OCI-M2 (cell line): ENCODE measurements around the gene SDR9C7.
A peak's percentile ranks its signal among the peaks of the same experiment; 100 is the strongest.
"Not testable (repeated sequence)": the region's sequence is repeated elsewhere in the genome, so short reads cannot be mapped to it uniquely, and the experiment has no call there.

Experiments
- DNase-seq: peaks from one replicate; lab custom pipeline; 2025; ENCODE audit not compliant: unreplicated experiment; lab: John Stamatoyannopoulos, UW

SDR9C7 gene

DNA sequence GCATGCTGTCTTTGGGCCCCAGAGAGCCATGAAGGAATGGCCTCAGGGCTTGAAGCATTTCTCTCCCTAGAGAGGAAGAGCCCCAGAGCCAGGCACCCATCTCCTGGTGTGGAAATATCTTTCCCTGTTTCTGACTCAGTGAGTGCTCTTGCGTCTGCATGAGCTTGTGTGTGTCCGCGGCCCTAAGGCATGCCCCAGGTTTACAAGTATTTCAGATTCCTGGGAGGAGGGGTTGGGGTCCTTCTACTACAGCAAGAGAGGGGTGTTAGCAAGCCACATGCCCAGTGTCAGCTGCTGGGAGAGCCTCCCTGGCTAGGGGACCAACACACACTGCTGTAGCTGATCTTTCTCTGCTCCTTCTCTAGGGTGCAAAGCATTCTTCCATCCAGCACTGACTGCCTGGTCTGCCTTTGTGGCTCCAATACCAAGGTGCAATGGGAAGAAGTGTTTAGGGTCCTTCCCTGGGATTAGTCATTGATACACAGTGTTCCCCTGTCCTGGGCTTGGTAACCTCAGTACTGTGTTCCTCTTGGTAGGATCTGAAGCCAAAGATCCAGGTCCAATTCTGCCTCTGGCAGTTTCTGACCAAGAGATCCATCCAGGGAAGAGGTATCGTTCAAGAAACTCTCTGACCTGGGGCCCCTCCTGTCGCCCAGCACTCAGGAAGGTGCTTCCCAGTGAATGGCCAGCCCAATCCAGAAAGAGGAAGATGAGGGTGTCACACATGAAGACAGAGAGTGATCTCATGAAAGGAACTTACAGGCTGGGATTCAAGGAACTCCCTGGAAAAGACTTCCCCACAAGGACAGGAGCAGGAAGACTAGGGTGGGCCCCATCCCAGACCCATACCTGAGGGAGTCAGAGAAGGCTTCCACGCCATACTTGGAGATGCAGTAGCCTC lies 20.1 kb upstream of the SDR9C7 start:
- DNase-seq: no peak

- DNase-seq: no peak
These were observed 19.1 kb upstream of the SDR9C7 start for GRCh38 chr12:56953314-56953713.

GRCh38 chr12:56951582-56952339 lies 17.6 kb upstream of the SDR9C7 start:
- no peak for DNase-seq

DNA sequence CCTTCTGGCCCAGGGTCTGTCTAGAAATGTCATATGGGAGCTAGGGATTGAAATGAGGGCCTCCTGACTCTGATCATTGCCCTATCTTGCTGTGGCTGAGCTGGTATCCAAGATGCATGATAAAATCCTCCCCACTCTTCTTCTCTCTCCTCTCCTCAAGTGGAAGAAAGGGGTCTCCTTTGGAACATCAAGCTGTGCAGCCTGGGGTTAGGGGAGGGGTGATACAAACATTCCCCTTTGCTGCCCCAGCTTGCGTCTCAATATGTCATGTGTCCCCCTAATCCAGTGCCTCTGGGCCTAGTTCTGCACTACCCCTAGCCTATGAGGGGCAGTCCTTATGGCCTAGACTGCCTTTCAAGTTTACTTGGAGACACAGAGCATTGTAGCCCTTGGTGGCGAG lies 14.7 kb upstream of the SDR9C7 start:
- DNase-seq: no peak

DNA sequence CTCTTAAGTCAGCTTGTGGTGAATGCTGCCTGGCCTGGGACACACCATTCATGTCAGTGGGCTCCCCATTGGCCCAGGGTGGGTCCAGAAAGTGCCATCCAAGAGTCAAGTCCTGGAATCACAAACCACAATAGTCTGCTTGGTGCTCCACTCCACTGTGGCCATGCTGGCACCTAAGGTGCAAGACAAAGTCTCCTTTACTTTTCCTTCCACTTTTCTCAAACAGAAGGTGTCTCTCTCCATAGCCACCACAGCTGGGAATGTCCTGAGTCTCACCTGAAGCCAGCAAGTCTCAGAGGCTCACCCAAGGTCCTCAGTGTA lies 14.2 kb upstream of the SDR9C7 start:
- no peak for DNase-seq

DNA sequence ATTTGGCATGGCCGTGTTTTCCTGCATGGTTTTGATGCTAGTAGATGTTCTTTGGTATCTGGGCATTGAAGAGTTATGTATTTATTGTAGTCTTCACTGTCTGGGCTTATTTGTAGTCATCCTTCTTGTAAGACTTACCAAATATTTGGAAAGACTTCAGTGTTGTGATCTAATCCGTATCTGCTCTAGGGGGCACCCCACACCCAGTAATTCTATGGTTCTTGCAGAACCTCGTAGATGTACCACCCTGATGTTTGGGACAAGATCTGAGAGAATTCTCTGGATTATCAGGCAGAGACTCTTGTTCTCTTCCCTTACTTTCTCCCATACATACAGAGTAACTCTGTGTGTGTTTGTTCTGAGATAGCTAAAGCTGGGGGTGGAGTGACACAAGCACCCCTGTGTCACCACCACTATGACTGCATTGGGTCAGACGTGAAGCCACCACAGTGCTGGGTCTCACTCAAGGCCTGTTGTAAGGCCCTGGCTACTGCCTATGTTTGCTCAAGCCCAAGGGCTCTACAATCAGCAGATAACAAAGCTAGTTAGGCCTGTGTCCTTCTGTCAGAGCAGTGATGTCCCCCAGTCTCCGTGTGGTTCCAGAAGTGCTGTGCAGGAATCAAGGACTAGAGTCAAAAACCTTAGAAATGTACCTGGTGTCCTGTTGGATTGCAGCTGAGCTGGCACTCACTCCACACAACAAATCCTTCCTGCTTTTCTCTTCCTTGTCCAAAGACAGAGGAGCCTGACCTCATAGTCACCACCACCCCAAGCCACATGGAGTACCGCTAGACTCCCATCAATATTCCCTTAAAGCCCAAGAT lies 13.6 kb upstream of the SDR9C7 start:
- DNase-seq: no peak

DNA sequence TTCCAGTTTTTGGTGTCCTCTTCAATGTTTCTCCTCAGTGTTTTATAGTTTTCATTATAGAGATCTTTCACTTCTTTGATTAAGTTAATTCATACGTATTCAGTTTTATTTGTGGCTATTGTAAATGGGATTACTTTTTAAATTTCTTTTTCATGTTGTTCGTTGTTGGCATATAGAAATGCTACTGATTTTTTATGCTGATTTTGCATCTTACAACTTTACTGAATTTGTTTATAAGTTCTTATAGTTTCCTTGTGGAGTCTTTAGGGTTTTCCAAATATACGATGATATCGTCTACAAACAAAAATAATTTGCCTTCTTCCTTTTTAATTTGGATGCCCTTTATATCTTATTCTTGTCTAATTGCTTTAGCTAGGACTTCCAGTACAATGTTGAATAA lies 9.7 kb upstream of the SDR9C7 start:
- DNase-seq: no peak

- not testable (repeated sequence) for DNase-seq
These were observed 9.2 kb upstream of the SDR9C7 start for GRCh38 chr12:56943374-56943773.

DNA sequence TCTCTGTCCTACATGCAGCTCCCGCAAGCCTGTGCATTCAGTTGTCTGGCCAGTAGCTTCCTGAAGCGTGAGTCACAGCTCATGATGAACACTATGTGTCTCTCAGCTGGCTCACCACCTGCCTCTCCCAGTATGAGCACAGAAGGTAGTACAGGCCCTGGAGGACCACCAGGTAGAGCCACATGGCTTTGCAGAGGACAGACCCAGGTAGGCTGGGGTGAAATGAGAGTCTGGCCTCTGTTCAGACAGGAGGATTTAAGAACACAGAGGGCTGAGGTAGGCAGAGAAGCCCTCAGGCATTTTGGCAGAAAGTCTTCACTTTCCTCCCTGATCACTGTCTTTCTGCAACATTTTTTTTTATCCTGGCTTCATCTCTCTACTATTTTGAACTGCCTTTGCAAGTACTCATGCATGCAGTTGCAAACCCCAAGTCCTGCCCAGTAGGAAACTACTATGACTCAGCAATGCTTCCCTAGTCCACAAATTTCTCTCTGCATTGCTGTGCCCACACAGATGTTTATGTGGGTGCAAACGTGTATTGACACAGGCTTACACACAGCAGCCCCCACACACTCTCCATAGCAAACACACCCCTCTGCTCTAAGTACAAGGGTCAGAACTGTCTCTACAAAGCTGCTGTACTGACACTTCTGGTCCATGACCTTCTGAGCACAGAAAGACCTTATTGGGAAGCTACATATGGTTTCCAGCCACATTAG lies 7.2 kb upstream of the SDR9C7 start:
- no peak for DNase-seq

- DNase-seq: not testable (repeated sequence)
These were observed 6.7 kb upstream of the SDR9C7 start for GRCh38 chr12:56940942-56941298.

DNA sequence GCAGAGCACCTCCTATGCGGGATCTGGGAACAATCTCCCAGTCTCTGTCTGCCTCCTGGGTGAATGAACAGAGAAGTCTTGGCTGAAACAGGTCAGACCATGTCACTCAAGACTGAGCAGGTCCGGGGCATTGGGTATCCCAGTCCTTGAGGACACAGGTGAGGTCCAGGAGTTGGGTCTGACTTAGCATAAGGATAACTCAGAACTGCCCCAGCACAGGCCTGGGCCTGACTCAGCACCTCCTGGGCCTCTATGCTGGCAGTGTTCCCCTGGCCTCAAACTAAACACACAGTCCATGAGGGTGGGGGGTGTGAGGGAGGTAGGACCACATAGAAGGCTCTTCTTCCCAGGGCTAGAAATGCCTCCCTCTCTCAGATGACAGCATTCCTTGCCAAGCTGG lies 1.5 kb upstream of the SDR9C7 start:
- DNase-seq: no peak

GRCh38 chr12:56935157-56935556 lies 949 bp upstream of the SDR9C7 start:
- no peak for DNase-seq

GRCh38 chr12:56932867-56933266 lies 1.3 kb downstream of the SDR9C7 start:
- no peak for DNase-seq

GRCh38 chr12:56932146-56932545 lies 2.1 kb downstream of the SDR9C7 start:
- no peak for DNase-seq

DNA sequence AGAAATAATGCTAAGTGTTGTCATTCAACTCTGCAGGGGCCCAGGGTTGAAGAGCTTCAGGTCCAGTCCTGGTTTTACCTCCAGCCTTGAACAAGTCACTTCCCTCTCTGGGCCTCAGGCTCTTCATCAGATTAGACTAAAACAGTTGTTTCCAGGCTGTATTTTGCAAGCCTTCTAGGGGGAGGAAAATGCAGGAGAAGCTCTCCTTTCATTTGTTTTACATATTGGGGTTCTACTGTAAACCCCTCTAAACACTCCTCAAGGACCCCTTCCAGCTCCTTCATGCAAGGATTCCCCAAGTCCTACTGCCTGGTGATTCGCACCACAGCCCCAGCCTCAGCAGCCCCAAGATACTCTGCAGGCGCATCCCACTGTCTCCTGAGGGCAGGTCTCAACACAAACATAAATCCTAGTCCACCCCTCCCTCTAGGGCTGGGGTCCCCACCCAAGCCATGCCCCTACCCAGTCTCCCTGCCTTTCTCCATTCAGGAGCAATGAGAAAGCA lies 2.7 kb downstream of the SDR9C7 start:
- DNase-seq: peak; percentile 17

GRCh38 chr12:56930241-56930640 lies 4.0 kb downstream of the SDR9C7 start:
- DNase-seq: no peak

- no peak for DNase-seq
These were observed 4.4 kb downstream of the SDR9C7 start for GRCh38 chr12:56929780-56930179.

GRCh38 chr12:56928262-56928661 lies 5.9 kb downstream of the SDR9C7 start:
- no peak for DNase-seq

GRCh38 chr12:56927281-56927680 lies 6.9 kb downstream of the SDR9C7 start:
- no peak for DNase-seq

DNA sequence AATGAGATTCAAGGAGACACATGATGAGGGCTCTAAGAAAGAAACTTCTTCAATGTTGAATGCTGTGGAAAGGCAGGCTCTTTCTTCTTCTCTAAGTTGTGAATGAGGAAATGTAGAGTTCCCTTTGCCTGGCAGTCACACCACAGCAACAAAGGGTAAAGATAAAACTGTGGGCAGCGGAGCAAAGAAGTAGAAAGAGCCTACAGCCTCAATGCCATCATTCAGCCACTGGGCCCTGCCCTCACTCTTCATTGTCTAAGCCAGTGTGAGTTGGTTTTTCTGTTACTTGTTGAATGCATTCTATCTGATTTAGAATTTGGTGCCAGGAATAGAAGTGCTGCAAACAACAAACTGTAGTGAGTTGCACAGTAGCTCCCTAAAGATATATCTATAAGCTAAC lies 12.2 kb downstream of the SDR9C7 start:
- DNase-seq: no peak

DNA sequence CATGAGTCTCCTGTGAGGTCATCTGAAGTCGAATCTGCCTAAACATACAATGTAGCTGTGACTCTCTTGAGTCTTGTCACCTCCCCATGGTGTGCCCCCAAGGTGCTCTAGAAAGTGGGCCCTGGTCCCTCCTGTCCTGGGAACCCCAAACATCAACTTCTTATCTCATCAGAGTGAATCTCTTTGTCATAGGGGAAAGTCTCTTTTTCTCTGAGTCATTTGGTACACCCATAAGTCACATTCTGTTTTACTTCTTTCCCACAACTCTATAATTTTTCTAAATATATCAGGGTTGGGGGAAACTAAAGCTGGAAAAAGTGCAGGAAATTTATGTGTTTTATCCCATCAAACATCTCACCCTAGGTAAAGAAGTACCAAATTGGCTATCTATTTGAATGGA lies 12.9 kb downstream of the SDR9C7 start:
- no peak for DNase-seq
